HG03103 (cell line): Measurements from ENCODE around the gene KBTBD6.
"Not testable (repeated sequence)": the region's sequence is repeated elsewhere in the genome, so short reads cannot be mapped to it uniquely, and the experiment has no call there.

ENCODE experiments used
- ATAC-seq: cut with Tn5 transposase; IDR thresholded peaks from one replicate; pipeline ENCODE4 v1.9.1; 2021; ENCODE audit warnings: low read depth; ENCODE audit not compliant: unreplicated experiment

KBTBD6 gene, protein sequence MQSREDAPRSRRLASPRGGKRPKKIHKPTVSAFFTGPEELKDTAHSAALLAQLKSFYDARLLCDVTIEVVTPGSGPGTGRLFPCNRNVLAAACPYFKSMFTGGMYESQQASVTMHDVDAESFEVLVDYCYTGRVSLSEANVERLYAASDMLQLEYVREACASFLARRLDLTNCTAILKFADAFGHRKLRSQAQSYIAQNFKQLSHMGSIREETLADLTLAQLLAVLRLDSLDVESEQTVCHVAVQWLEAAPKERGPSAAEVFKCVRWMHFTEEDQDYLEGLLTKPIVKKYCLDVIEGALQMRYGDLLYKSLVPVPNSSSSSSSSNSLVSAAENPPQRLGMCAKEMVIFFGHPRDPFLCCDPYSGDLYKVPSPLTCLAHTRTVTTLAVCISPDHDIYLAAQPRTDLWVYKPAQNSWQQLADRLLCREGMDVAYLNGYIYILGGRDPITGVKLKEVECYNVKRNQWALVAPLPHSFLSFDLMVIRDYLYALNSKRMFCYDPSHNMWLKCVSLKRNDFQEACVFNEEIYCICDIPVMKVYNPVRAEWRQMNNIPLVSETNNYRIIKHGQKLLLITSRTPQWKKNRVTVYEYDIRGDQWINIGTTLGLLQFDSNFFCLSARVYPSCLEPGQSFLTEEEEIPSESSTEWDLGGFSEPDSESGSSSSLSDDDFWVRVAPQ

DNA sequence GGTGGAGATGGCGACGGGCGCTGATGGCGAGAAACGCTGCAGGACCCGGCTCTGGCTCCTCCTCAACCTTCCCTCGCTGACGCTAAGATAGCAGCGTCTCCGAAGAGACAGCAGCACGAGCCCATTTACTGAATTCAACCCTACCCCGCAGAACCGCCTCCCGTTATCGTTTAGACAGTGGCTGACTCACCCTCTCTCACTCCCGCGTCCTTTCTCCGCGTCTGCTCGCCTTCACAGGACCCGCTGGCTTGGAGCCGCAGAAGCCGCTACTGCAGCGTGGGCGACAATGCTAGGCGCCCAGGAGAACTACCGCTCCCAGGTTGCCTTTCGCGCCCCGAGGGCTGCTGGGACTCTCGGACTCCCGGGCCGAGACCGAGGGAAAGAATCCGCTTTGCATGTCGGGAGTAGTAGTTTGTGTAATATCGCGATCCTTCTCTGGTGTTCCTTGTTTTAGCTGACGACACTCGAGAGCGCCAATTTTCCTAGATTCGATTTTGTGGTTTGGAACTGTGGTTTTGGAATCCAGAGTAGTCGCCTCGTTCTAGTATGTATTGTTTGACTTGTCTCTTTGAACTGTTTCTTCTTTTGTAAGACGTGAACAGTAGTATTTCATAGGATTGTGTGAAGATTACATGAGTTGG lies at the start of gene KBTBD6:
TSS of gene KBTBD6 (minus strand) at position 291 of the 641 bp plus-strand sequence. CDS start 291 bp downstream, outside the sequence.
- peak; percentile 99 for ATAC-seq

DNA sequence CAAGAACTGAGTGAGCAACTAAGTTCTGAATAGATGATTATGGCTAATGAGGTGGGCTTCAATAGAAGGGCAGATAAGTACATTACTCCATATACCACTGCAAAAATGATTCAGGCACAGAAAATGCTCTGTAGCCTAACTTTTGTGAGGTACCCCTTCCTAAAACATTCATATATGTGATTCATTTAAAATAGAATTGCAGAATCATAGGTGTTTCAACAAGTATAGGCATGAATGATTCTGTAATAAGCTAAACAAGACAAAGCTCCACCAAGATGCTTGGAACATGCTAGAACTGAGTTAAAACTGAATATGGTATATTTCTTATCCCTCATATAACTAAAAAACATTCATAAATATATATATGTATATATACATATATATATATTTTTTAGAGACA lies 49.6 kb upstream of the KBTBD6 start:
- ATAC-seq = no peak

DNA sequence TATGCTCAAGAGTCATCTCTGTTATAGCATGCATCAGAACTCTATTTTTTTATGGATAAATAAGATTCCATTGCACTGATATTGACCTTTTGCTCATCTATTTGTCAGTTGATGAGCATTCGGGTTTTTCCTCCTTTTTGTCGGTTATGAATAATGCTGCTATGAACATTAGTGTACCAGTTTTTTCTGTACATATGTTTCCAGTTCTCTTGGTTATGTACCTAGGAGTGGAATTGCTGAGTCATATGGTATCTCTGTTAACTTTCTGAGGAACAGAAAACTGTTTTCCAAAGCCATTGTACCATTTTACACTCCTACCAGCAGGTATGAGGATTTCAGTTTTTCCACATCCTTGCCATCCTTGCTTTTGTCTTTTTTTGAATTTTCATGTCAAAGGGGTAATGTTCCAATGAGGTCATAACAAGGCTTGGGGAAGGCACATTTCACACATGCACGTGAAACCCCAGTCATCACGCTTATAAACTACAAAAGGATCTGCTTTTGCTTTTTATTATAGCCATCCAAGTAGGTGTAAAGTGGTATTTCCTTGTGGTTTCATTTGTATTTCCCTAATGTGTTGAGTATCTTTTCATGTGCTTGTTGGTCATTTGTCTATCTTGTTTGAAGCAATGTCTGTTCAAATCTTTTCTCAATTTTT lies 47.1 kb upstream of the KBTBD6 start:
- ATAC-seq = no peak

DNA sequence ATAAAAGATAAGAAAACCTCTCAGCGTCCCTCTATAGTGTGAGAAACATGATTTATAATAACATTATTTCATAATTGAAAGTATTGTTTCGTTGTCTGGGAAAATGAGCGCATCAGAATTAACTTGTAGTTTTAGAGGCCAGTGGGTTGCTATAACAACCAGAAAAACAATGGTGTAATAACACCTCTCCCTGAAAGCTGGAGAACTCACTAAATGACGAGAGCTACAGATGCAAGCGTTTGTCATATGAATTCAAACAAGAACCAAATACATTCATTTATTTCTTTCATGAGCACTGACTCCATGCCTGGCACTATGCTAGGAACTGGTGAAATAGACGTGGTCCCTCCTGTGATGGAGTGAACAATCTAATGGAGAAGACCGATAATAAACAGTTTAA lies 45.4 kb upstream of the KBTBD6 start:
- ATAC-seq = no peak

DNA sequence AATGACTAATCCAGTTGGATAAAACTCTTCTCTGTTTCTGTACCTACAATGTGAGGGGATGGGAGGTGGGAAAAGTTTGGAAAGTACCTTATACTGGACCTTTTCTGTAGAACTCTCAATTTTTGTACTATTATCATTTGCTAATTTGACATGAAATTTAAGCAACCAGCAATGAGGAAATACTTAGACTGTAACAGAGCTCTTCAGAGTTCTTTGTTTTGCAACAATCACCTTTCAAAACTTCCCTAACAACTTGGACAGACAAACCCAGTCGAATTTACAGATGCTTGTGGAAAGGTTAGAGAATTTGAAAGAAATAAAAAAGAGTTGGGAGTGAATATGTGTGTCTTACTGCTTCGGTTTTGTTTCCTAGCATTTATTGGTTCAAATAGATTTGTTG lies 45.0 kb upstream of the KBTBD6 start:
- no peak for ATAC-seq

DNA sequence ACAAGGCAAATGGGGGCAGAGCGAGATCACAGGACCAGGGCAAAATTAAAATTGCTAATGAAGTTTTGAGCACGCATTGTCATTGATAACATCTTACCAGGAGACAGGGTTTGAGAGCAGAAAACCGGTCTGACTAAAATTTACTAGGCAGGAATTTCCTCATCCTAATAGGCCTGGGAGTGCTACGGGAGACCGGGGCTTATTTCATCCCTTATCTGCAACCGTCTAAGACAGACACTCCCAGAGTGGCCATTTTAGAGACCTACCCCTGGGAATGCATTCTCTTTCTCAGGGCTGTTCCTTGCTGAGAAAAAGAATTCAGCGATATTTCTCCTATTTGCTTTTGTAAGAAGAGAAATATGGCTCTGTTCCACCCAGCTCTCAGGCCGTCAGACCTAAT lies 43.0 kb upstream of the KBTBD6 start:
- ATAC-seq = not testable (repeated sequence)

DNA sequence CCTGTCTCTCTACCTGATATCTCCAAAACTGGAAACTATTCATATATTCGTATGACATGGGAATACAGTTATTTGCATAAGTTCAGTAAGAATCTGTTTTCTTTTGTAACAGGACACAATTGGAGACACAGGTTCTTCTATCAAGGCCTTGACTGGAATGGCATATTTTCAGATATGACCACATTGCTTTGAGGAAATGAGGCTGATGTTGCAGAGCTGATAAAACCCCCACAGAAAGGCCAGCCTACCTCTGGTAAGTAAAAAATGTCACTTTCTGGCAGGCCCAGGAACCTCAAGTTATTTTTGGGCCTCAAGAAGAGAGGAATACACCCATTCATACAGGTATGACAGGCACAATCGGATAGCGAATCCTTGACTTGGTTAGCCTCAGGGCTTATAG lies 29.5 kb upstream of the KBTBD6 start:
- ATAC-seq = no peak

DNA sequence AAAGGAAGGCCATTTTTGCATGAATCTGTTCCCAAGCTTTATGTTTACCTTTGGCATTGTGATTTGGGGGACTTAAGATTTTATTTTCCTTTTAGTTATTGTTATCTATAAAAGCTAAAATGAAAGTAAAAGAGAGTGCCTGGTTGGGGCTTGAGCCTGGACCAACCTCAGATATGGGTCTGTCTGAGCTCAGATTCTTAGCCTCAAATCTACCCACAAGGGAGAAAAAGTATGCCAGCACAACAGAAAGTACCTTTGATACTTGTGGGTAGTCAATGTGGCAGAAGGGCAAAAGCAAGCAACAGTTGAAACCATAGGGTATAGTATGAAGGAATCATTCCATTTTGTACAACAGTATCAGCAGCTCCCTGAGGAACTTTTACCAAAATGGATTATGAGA lies 26.6 kb upstream of the KBTBD6 start:
- no peak for ATAC-seq

DNA sequence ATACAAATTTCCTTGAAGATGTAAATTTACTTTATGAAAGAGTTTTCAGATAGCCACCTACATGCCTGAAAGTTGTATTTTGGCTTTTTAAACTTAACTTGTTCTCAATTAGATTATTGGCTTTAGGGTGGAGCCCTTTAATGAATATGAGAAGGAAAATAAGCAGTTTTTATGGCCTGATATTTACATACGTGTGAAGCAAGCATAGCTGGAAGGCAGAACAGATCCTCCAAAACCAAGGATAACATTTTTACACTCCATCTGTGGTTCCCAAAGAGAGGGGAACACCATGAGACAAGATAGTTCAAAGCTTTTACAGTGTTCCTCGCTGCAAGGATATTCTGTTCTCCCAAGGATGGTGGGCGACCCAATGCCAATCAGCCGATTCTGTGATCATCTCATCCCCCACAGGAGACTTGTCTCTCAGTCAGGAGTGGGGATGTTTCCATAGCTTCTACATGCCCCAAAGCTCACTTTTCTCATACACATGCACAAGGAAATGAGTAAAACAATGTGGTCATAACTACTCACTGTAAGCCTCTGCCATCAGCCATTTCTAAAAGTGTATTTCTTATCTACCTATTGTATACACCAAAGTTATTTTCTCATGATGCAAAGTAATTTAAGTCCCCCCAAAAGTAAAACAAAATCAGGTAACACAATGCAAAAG lies 24.6 kb upstream of the KBTBD6 start:
- no peak for ATAC-seq

DNA sequence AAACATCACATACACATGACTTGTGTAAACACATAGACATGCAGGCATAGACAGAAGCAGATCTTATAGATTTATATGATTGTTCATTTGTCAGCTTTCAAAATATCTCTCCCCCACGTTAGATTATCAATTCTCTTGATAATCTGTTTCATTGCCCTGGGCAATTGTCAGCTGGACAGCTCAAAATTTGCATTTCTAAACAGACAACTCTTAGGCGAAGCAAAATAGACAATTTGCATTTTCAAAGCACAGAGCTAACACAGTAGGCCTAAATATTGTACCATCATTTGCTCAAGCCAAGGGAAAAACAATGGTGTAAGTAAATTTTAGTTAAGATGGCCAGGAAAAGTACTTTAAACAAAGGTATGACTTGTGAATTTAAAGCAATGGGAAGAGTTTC lies 24.0 kb upstream of the KBTBD6 start:
- no peak for ATAC-seq

DNA sequence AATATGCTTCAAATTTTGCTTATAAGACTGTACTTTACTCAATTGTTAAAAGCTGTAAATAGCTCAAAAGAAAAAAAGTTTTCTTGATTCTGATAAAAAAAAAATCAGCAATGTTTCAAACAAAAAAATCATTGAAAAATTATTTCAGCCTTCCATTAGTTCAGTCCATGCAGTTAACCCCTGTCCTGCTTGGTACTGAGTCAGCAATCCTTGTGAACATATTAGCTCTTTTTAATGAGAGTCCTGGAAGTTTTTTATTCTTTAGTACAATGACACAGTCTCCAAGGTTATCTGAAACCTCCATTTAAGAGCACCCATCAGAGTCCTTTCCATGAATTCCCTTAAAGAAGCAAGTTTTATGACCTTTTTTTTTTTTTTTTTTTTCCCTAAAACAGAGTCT lies 21.4 kb upstream of the KBTBD6 start:
- no peak for ATAC-seq

DNA sequence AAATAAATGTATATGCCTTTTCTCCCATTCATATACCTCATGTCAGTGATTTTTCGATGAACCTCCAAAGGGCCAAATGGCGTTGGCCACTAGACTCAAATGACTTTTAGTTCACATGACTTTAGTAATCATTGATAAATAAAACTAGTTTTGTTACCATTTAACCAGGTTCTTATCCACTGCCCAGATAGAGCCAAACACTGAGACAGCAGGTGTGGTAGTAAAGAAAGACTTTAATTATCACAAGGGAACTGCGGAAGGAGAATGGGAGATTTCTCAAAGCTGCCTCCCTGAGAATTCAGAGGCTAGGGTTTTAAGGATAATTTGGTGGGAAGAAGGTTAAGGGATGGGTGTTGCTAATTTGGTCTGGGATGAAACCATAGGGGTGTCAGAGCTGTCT lies 19.4 kb upstream of the KBTBD6 start:
- no peak for ATAC-seq

DNA sequence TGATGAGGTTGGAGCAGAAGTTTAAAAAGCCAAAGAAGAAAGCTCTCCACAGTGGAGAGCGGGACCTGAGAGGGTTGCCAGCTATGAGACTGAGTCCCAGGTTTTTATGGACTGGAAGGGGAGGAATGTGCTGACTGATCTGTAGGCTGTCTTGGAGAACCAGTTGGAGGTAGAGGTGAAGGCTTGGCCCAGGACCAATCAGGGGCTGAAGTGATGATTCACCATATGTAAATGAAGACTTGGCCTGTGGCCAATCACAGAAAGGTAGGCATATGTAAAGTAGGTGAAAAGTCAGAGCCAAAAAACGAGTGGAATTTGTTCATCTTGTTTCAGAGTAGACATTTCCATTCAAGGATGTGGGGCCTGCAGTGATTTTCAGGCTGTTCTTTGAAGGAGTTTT lies 17.5 kb upstream of the KBTBD6 start:
- no peak for ATAC-seq

DNA sequence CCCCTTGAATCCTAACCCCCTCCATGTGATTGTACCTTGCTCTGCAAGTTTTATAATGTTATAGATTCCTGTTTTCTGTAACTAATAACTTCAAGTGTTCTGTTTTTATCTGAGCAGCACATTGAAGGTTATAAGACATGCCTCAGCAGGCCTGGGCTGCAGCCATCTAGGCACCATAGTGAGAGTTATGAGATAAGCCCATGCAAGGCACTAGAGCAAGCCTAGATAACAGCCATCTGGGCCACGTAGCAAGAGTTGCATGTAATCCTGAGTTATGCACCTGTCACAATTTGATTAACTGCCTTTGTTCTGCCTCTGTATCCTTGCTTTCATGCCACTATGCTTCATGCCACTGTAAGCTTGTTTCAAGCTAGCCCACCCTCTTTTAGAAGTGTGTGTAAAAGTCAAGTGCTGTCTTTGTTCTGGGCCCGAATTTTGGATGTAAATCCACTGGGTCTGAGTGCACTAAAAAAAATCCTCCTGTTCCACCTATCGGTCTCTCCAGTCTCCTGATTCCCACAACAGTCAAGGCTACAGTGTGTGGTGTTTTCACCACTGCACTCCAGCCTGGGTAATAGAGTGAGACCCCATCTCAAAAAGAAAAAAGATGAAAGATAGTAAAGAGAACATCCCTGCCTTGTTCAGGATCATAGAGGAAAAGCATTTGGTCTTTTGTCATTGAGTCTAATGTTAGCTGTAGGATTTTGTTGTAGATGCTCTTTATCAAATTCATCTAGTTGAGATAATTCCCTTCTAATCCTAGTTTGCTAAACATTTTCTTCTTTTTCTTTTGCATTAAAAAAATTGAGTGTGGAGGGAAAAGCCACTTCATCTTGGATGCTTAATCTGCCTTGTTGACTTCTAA lies 16.0 kb upstream of the KBTBD6 start:
- no peak for ATAC-seq

DNA sequence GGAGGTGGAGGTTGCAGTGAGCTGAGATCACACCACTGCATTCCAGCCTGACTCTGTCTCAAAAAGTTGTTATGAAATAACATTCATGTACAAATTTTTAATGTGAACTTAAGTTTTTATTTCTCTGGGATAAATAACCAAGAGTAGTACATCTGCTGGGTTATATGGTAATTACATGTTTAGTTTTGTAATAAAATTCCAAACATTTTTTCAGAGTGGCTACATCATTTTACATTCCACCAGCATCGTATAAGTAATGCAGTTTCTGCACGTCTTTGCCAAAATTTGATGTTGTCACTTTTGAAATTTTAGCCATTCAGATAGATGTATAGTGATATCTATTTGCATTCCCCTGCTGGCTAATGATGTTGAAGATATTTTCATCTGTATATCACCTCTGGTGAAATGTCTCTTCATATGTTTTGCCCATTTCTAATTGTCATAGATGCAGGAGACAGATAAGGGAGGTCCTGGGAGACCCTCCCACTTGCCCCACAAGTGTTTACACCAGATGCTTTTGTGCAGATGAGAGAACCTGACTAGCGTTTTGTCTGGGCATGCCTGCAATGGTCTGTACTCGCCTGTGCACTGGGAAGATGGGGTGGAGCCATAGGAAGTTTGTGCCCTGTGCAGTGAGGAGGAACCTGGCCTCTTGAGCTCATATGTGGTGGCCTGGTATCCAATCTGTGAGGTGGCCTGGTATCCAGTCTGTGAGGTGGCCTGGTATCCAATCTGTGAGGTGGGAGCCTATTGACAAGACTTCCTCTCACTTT lies 12.7 kb upstream of the KBTBD6 start:
- ATAC-seq = no peak

DNA sequence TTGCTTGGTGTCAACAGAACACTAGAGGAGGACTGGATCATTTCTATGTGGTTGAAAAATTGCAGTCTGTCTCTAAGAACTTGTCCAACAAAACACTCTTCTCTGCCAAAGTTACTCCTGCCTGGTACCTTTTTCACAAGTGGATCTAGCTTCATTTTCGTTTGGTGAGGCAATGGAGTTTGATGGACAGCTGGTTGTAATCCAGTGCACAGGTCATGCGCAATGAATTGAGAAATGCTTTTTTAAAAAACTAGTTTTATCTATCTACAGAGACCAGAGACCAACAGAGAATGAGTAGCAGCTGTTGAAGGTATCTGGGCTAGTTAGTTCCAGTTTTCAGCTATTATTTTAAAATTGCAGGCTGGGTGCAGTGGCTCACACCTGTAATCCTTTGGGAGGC lies 12.0 kb upstream of the KBTBD6 start:
- no peak for ATAC-seq

DNA sequence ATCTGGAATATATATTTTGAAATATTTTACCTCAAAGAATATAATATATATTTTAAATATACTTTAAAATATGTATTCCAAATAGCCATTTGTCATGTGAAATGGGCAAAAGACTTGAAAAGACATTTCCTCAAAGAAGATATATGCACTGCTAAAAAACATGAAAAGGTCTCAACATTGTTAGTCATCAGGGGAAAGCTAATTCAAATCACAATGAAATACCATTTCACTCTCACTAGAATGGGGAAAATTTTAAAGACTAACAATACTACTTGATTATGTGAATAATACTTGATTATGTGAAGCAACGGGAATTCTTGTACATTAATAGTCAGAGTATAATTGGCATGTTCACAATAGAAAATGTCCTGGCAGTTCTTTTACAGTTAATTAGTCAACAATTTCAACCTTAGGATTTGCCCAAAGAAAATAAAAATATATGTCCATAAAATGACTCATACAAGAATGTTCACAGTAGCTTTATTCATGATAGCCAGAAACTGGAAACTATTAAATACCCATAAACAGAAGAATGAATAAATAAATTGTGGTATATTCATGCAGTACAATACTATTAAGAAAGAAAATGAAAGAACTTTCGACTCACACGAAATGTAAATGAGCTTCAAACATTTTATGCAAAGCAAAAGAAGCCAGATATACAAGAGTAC lies 6.8 kb upstream of the KBTBD6 start:
- no peak for ATAC-seq

DNA sequence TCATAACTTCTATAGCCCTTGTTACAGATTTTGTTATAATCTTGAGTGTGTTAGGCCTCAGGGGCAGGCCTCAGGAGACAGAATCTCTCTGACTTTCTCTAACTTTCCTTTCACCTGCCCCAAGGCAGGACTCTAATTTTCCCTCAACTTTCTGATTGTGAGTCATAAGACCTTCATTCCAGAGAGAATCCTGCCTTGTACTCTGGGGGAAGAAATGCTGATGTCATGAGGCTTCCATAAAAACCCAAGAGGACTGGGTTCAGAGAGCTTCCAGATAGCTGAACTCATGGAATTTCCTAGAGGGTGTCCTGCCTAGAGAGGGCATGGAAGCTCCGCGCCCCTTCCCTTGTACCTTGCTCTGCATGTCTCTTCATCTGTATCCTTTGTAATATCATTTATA lies 5.3 kb upstream of the KBTBD6 start:
- no peak for ATAC-seq
